GM21576 (cell line): ENCODE results near the gene EMC6.

Experiments used
- ATAC-seq: cut with Tn5 transposase; IDR thresholded peaks from one replicate; pipeline ENCODE4 v1.9.1; 2021; ENCODE audit warnings: mild to moderate bottlenecking, moderate library complexity; ENCODE audit not compliant: unreplicated experiment

Gene EMC6

DNA sequence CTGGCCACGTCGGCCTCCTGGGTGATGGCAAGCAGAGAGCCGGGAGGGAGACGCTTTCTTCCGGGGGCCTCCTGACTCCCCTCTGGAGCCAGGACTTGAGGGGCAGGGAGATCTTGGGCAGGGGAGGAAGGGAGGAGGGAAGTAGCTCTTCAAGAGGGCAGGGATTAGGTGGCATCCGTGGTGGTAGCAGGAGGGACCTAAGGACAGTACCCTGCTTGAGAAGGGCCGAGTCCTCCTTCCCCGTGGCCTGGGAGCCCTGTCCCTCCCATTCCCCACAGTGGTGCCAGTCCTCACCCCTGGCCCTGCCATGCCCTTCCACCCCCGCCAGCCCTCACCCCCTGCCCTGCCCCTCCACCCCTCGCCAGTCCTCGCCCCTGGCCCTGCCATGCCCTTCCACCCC, 12.8 kb upstream of the EMC6 start:
- no peak for ATAC-seq

DNA sequence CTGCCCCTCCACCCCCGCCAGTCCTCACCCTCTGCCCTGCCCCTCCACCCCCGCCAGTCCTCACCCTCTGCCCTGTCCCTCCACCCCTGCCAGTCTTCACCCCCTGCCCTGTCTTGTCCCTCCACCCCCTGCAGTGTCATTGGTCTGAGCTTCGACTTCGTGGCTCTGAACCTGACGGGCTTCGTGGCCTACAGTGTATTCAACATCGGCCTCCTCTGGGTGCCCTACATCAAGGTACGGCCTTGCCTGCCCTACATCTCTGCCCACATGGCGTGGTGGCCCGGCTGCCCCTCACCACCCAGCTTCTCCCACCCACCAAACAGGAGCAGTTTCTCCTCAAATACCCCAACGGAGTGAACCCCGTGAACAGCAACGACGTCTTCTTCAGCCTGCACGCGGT, 12.3 kb upstream of the EMC6 start:
- no peak for ATAC-seq

DNA sequence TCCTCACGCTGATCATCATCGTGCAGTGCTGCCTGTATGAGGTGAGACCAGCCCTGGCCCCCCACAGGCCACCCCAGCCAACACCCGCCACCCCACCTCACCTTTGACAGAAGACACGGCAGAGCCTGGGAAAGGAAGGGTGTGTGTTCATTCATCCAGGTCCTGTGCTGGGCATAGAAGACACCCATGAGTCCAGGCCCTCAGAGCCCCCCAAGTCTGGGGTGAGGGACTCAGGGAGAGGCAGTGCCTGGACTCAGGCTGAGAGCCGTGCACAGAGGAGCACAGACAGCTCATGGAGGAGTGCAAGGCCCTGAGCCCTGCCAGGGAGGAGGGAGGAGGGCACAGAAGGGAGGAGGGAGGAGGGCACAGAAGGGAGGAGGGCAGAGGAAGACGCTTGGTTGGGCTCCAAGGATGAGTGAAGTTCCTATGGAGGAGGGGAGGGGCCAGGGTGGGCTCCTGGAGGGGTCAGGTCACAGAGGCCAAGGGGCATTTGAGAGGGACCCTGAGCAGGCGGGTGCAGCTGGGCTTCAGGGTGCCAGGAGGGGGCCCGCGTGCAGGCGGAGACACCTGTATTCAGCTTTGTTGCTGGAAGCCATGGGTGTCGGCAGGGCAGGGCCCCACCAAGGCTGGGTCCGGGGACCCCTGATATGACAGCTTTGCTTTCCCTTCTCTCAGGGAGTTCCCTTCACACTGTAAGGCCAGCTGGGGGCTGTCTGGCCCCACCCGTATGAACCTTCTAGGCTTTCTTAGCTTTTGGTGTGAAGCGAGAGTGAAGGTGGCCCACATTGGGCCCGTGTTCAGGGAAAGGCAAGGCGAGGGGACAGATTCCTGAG, 11.6 kb upstream of the EMC6 start:
- ATAC-seq: no peak

DNA sequence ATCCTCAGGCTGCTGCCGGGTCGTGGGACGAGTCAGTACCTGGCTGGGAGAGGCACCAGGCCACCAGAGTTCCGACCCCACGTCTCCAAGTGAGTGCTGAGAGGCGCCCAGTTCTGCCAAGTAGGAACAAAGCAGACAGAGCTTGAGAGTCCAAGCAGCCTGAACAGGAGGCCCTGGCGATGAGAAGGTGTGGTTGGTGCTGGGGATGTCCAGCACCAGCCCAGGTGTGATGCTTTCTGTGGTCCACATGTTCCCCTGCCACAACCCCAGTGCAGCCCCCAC, 11.1 kb upstream of the EMC6 start:
- ATAC-seq: no peak

DNA sequence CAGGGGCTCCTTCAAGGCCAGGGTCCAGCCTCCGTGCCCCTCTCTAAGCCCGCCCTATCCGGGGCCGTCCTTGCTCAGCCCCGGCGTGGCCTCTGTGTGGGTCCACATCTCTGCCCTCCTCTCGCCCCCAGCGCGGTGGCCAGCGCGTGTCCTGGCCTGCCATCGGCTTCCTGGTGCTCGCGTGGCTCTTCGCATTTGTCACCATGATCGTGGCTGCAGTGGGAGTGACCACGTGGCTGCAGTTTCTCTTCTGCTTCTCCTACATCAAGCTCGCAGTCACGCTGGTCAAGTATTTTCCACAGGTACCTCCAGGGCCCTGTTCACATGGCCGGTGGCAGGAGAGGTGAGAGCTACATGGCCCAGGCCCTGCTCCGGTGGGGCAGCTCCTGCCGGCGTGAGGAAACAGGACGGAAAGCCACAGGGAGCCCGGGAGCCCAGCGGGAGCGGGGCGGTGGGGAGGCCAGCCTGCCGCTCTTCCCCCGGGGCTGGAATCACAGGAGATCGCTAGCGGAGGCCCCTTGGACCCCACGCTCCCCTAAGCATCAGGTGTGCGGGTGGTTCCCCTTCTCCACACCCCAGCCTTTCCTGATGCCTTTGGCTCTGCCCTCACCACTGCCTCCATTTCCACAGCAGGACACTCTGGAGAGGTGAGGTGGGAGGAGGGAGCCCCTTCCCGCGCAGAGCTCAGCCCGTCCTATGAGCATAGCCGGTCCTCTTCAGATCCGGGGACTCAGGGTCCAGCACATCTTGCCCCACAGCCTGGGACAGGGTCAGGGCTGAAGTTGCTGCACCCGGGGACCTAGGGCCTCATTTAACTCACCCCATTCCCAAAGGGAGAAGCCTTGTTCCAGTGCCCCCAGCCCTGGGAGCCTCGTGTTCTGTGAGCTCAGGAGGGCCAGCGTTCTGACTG, 10.5 kb upstream of the EMC6 start:
- ATAC-seq: no peak

DNA sequence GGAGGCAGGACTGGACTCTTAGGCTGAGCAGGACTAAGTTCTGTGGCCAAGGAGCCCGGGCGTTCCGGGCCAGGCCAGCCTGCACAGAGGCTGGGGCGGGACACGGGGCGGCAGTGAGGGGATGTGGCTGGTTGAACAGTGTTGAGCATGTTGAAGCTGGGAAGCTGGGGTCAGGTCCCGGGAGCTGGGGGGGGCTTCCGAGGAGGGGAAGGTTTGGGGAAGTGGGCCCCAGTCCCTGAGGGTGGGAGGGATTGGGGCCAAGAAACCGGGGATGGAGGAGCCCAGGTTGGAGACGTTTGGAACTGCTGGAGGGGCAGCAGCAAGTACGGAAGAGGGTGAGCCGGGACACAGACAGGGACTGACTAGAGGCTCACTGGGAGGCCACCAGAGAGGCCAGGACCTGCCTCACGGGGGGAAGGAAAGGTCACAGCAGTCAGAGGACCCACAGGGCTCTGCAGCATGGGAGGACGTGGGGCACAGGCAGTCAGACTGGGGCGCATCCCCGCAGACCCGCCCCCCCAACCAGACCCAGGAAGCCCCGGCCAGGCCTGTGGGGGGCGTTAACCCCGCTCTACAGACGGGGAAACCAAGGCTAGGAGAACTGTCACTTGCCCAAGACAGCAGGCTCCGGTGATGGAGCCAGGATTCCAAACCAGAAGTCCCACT, 9.7 kb upstream of the EMC6 start:
- ATAC-seq: no peak

DNA sequence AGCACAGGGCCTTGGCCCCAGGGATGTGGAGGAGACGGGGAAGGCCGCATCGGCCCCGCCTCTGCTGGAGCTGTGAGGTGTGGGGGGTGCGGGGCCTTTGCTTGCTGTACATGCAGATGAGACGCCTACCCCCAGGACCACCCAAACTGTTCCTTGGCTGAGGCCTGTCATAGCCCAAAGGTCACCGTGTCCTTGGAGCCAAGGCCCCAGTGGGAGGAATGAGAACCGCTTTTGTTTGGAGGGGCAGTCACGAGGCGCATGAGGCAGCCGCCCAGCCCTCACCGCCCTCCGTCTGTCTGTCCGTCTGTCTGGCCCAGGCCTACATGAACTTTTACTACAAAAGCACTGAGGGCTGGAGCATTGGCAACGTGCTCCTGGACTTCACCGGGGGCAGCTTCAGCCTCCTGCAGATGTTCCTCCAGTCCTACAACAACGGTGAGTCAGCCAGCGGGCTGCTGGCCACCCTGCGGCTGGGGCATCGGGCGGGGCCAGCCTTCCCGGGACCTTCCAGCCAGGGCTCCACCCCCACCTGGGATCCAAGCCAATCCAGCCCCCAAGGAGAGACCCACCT, 9.0 kb upstream of the EMC6 start:
- ATAC-seq: no peak

DNA sequence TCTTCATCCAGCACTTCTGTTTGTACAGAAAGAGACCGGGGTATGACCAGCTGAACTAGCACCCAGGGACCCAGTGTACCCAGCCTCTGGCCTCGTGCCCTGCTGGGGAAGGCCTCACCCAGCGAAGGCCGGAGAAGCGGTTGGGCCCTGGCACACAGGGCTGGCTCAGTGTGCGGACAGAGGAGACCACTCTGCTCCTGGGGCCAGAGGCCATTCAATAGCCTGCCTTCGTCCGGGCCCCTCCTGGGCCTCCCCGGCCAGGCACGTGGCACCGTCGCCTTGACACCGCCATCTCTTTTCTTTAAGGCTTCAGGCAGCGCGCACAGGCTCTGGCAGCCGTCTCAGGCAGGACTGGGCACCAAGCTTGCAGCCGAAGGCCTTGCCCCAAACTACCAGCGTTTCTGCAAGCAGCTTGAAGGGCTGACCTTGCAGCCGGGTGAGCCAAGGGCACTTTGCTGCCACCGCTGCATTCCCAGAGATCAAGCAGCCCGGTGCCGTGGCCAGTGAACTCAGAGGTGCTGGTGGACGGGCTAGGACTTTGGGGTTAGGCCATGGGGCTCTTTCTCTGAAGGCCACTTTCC, 8.2 kb upstream of the EMC6 start:
- ATAC-seq: no peak

DNA sequence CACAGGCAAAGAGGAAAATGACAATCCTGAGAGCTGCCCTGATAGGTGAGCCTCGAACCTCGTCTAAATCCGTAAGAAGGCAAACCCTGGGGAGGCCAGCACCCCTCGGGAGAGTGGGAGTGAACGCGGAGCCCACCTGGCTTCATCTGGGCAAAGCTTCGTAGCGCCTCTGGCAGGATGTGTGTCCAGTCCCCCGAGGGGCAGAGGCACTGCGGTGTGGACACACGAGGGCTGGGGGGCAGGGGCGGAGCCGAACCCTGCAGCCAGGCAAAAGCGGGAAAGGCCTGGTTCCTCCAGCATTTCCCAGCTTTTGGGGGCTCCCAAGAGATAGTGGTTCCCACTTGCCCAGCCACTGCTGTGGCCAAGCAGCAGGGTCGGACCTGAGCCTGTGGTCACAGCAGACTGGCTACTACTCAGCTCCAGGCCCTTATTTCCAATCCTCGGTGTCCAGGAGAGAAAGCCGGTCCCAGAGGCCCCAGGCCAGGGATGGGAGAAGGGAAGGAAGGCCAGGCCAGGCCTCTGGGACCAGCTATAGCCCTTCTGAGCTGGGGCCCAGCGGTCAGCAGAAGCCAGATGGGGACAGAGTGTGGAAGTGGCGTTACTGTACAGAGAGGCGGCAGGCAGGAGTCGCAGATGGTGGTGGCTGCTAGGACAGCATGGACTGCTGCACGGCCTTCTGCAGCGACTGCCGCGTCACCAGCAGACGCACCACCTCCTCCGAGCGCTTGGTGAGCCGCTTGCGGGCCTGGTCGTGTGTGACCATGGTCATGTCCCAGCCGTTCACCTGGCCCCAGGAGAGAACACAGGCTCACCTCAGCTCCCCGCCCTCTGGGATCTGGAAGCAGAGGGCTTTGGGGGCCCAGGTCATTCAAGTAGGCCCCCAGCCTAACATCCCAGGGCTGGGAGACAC, 5.3 kb upstream of the EMC6 start:
- no peak for ATAC-seq

DNA sequence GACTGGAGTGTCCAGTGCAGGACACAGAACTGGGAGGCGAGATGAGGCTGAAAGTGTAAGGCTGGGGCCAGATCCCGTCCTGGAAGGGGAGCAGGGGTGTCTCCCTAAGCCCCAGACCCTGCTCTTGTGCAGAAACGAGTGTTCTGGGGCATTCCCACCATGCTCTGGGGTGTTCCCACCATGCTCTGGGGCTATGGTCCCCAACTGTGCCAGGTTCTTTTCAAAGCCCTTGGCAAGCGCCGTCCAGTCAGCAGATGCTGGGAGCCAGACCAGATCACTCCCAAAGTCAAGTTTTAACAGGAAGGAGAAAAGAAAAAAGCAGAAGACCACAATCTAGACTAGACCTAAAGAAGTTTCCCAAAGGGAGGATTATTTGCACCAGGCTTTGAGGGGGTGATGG, 2.8 kb upstream of the EMC6 start:
- ATAC-seq: no peak

DNA sequence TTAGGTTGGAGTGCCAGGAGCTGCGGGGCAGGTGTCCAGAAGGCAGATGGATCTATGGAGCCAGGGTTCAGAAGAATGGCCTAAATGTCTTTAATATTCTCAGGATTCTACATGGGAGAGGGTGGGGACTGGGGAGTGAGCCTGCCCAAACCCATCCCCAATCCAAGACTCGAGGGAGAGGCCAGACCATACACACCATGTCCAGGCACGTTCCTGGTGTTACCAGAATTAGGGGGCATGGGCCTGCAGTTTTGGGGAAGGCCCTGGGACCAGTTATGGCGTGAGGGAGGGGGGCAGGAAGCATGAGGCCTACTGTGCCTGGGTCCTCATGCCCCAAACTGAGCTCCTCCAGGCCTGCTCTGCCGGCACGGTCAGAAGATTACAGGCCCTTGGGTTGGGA, 2.1 kb upstream of the EMC6 start:
- ATAC-seq: no peak

DNA sequence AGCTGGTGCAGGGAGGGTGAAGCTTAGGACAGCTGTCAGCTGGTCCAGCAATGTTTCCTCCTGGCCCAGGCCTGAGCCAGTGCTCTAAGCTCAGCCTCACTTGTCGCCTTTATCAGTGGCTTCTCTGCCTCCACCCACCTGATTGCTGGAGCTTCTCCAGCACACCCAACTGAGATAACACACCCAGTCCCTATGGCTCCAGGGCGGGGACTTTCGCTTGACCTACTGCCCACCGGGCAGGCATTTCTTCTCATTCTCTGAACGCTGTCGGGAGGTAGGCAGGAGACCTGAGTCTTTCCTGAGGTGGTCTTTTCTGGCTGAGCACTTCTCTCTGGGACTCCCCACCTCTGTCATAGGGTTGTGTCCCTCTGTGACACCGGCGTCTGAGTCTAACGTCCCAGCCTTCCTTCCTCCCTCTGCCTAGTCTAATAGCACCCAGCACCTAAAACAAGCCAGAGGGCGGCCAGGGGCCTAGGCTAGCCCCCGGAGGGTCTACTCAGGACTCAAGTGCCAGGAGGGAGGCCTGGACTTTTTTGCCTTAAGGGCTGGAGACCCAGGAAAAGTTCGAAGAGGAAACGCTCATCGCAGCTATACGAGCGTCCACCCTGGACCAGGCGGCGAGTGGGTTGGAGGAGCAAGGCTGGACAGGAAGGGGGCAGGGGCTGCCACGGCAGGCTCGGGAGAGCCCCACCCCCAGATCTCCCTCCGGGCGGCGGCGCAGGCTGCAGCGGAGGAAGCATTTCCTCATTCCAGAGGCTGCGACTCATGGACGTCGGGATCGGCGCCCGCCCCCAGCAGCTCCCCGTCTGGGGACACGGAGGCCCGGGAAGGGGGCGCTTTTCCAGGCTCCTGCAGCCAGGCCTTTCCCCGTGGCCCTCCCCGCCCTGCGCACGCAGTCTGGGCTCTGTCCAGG, 990 bp upstream of the EMC6 start:
- peak; percentile 15 for ATAC-seq

DNA sequence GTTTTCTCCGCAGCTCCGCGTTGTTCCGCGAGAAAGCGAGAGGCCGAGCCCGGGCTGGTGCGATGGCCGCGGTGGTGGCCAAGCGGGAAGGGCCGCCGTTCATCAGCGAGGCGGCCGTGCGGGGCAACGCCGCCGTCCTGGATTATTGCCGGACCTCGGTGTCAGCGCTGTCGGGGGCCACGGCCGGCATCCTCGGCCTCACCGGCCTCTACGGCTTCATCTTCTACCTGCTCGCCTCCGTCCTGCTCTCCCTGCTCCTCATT, 404 bp downstream of the EMC6 start:
- ATAC-seq: no peak

DNA sequence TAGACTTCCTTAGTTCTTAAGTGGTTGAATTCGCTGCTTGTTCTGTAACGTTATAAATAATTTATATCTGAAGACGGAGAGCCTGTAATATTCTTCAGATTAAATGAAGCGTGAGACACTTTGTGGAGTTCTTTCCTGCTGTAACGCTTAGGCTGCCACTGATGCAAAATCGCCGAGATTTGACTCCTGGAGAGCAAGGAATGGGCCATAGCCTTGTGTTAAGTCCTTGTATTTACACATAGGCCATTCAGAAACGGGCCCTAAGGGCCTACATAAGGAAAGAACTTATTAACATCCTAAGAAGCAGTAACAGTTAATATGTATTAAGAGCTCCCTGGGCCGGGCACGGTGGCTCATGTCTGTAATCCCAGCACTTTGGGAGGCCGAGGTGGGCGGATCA, 936 bp downstream of the EMC6 start:
- ATAC-seq: no peak

DNA sequence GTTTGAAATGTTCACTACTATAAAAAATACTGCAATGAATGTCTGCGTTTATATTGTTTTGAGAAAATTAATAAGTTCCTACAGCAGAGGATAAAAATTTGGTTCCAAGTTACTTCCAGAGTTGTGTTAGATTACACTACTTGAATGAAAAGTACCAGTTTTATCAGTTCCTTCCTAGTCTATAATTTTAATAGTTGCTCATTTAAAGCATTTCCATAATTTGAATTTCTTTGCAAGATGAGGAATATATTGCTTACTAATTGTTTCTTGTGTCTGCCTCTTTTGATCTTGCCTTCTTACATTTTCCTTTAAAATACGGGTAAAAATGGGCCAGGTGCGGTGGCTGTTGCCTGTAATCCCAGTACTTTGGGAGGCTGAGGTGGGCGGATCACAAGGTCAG, 4.0 kb downstream of the EMC6 start:
- no peak for ATAC-seq

DNA sequence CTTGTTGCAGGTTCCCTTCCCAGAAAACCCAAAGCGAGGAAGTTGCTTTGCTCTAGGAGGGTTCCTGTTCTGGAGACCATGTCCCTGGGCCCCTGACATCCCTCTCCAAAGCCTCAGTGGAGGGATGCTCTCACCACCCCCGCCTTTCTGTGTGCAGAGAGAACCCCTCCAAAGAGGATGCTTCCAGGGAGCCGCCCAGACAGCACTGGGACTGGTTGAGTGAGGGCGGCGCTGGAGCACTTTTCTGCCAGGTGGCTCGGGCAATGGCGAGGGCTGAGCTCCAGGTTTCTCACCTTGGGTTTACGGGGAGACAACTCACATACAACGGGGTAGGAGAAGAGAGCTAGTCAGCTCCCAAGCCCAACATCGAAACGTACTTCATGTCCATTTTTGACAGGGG, 7.3 kb downstream of the EMC6 start:
- no peak for ATAC-seq

DNA sequence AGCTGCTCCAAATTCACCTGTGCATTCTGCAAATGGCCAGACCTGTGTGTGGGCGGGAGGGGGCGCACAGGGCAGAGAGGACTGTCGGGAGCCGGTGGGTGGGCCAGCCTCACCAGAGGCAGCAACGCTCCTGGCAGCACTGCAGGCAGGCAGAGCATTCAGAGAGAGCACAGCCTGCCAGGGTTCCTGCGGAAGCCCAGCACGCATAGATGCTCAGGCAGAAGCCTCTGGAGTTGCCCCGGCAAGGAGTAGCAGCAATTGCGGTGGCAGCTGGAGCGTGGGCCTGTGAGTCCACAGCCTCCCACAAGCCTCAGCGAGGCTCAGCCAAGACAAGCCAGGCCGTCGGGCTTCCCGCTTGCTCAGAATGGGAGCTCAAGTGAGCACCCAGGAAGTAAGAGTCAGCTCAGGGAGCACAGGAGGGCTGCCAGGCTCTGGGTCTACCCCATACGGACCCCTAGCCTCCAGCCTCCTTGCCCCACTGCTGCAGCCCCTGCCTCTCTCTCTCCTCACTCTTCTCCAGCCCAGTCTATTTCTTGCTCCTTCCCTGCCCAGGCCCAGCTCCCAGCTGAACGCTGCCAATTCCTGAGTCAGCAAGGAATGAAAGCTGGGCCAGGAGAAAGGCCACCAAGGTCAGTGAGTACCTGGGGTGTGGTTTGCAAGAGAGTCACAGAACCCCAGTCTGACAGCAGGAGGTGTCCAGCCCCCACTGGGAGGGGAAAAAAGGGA, 9.6 kb downstream of the EMC6 start:
- no peak for ATAC-seq

DNA sequence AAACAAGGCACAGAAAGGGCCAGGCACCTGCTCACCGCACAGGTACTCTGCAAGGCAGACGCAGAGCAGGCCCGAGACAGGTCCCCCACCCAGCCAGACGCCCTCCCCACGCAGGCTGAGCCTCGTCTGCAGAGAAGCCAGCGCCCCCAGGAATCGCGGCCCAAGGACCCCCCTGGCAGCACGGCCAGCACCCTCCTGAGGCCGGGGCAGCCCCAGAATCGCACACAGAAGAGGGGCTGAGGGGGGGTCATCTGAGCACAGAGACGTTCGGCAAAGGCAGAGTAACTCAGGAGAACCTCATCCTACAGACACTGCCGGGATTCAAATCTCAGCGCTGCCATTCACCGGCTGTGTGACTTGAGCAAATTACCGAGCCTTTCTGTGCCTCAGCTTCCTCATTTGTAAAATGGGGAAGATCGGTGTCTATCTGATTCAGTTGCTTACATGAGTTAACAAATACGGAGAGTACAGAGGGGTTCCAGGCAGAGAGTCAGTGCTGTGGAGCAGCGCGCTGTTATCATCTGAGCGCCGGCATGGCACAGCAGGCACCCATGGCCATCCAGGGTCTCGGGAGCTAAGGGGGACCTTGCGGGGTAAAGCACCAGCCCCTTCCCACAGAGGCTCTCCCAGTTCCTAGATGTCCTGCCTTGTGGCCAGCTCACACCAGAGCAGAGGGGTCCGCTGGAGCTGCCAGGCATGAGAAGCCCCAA, 10.4 kb downstream of the EMC6 start:
- ATAC-seq: no peak
